ENCODE data around the gene GALNT7.

GRCh38 chr4:173367285-173367684 is 198.7 kb downstream of the GALNT7 start:
- no peak for TF ChIP-seq CTCF (IDR thresholded peaks at IDR 0.05)
- no peak for TF ChIP-seq POLR2A (IDR thresholded peaks at IDR 0.05)

Data from tibial nerve (tissue), 3 donors.